GM12891 (cell line): ENCODE results near the gene UBR2.
A peak's percentile ranks its signal among the peaks of the same experiment; 100 is the strongest.
"Not testable (repeated sequence)": the region's sequence is repeated elsewhere in the genome, so short reads cannot be mapped to it uniquely, and the experiment has no call there.

ENCODE experiments used
- DNase-seq: peaks from one replicate; pipeline ENCODE4 v3.0.0; 2011; ENCODE audit warnings: low spot score; ENCODE audit not compliant: insufficient read length
- FAIRE-seq: peaks from 2 replicates; lab custom pipeline; 2011; peaks lifted over from hg19 to GRCh38; lab: Jason Lieb, UNC
- PAX5 ChIP-seq: IDR thresholded peaks from 2 replicates; pipeline ENCODE4 v1.6.1; 2011; ENCODE audit warnings: low read length, moderate library complexity, mild to moderate bottlenecking; ENCODE audit not compliant: insufficient read depth, severe bottlenecking
- POLR2A ChIP-seq: IDR thresholded peaks from 2 replicates; pipeline ENCODE4 v1.6.1; 2011; ENCODE audit warnings: low read depth, low read length, control low read depth
- POLR2AphosphoS5 ChIP-seq: IDR thresholded peaks from 2 replicates; pipeline ENCODE4 v1.6.1; 2011; ENCODE audit warnings: low read depth, low read length, control low read depth
- POU2F2 ChIP-seq: IDR thresholded peaks from 2 replicates; pipeline ENCODE4 v1.6.1; 2011; ENCODE audit warnings: low read depth, mild to moderate bottlenecking, control low read depth, low read length, moderate library complexity
- SPI1 ChIP-seq: IDR thresholded peaks from 2 replicates; pipeline ENCODE4 v1.6.1; 2011; ENCODE audit warnings: low read depth, low read length, control low read depth
- TAF1 ChIP-seq: IDR thresholded peaks from 2 replicates; pipeline ENCODE4 v1.6.1; 2011; ENCODE audit warnings: low read depth, low read length, control low read depth

UBR2 gene

DNA sequence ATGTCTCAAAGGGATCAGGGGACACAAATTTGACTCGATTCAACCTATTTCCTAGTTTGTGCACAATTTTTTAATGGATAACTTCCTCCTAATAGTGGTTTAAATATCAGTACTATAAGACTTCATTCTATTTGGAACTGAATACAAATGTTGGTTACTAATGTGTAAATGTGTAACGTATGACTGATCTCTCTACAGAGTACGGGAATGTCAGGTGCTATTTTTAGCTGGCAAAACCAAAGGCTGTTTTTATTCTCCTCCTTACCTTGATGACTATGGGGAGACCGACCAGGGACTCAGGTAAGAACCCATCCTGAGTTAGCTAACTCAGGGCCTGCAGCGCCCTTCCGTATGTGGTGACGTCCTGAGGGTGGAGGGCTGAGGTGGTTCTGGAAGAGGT lies 125.5 kb downstream of the UBR2 start:
- FAIRE-seq: no peak
- TF ChIP-seq TAF1: no peak
- TF ChIP-seq POLR2A: no peak
- no peak for DNase-seq

DNA sequence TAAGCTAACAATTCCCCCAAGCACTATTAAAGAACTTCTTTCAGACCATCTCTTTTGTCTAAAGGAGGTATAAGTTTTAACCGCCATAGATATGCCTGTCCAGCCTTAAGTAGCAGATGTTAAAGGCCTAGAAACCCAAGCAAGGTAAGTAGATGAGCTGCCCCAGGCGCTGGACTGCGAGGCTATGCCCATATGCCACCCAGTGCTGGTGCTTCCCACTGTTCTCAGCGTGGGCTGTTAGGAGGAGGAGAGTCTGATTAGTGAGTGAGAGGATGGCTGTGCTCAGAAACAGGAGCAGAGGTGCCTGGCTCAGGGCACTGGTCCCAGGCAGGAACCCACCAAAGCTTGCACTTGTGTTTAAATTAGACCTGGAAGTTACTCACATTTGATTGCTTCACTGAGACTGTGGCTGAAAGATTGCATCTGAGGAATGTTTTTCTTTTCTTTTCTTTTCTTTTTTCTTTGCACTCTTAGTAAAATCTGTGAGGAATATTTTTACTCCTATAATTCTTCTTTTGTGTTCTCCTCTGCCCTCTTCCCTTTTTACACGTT lies 126.4 kb downstream of the UBR2 start:
- FAIRE-seq (no peak), DNase-seq (no peak)
- TF ChIP-seq SPI1 (no peak), TAF1 (no peak), POU2F2 (no peak), POLR2A (no peak), PAX5 (no peak), POLR2AphosphoS5 (no peak)

DNA sequence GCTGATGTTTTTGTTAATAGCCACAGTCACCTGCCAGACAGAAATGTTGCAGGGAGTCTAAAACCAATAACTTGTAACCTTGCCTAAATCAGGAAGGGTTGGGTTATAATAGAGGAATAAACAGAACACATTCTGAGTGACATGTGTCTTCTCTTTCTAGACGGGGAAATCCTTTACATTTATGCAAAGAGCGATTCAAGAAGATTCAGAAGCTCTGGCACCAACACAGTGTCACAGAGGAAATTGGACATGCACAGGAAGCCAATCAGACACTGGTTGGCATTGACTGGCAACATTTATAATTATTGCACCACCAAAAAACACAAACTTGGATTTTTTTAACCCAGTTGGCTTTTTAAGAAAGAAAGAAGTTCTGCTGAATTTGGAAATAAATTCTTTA lies 127.0 kb downstream of the UBR2 start:
- FAIRE-seq: no peak
- no peak for DNase-seq
- TF ChIP-seq POLR2AphosphoS5: no peak
- TF ChIP-seq PAX5: no peak

GRCh38 chr6:42692137-42692911 lies 128.5 kb downstream of the UBR2 start:
- no peak for DNase-seq

GRCh38 chr6:42693725-42694323 lies 130.0 kb downstream of the UBR2 start:
- FAIRE-seq (no peak), DNase-seq (no peak)
- TF ChIP-seq POLR2A: no peak
- TF ChIP-seq SPI1: peak; percentile 53
- TF ChIP-seq POLR2AphosphoS5: no peak

More at GRCh38 chr6:42692137-42692911, 128.5 kb downstream of the UBR2 start:
- TF ChIP-seq TAF1 (no peak), POLR2A (no peak), SPI1 (no peak), PAX5 (no peak), POU2F2 (no peak), POLR2AphosphoS5 (no peak)
- FAIRE-seq: no peak

DNA sequence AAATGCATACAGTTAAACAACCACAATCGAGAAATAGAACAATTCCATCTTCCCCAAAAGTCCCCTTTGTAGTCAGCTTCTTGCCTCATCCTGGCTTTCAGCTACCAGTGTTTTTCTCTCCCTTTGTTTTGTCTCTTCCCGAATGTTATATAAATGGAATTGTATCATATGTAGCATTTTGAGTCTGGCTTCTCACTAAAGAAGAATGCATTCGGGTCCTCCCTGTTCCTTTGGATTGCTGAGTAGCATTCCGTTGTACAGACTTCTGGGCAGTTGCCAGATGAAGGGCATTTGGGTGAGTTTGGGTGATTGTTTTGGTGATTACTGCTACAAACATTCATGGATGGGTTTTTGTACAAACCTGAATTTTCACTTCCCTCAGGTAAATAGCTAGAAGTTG lies 130.8 kb downstream of the UBR2 start:
- FAIRE-seq (no peak), DNase-seq (no peak)
- no peak for TF ChIP-seq TAF1
- no peak for TF ChIP-seq PAX5
- TF ChIP-seq POU2F2: no peak
- TF ChIP-seq SPI1: no peak
- no peak for TF ChIP-seq POLR2A
- TF ChIP-seq POLR2AphosphoS5: no peak

GRCh38 chr6:42696526-42697267 lies 132.9 kb downstream of the UBR2 start:
- FAIRE-seq (no peak), DNase-seq (no peak)
- TF ChIP-seq TAF1 (no peak), POLR2AphosphoS5 (no peak), POLR2A (no peak), SPI1 (no peak), PAX5 (no peak), POU2F2 (no peak)

DNA sequence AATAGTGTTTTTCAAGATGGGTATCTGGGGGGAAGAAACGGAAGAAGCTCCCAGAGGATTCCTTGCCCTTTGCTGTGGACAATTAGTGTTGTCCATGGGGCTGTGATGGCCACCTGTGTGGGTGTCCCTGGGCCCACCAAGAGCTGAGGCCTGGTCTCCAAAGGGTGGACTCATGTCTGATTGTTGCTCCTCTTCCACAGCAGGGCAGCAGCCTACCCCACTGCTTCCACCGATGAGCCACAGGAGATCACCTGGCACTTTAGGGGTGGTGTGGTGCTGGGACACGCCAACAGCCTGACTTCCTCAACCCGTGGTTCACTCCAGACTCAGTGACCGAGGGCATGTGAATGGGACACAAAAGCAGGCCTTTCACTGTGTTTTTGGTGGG lies 133.4 kb downstream of the UBR2 start:
- DNase-seq (no peak), FAIRE-seq (no peak)
- no peak for TF ChIP-seq PAX5
- no peak for TF ChIP-seq POLR2A
- TF ChIP-seq POLR2AphosphoS5: no peak
- no peak for TF ChIP-seq TAF1
- TF ChIP-seq SPI1: no peak

GRCh38 chr6:42698217-42698616 lies 134.4 kb downstream of the UBR2 start:
- FAIRE-seq: no peak
- no peak for DNase-seq
- TF ChIP-seq SPI1: no peak
- no peak for TF ChIP-seq POLR2A
- TF ChIP-seq PAX5: no peak
- no peak for TF ChIP-seq TAF1
- TF ChIP-seq POLR2AphosphoS5: no peak
- no peak for TF ChIP-seq POU2F2

DNA sequence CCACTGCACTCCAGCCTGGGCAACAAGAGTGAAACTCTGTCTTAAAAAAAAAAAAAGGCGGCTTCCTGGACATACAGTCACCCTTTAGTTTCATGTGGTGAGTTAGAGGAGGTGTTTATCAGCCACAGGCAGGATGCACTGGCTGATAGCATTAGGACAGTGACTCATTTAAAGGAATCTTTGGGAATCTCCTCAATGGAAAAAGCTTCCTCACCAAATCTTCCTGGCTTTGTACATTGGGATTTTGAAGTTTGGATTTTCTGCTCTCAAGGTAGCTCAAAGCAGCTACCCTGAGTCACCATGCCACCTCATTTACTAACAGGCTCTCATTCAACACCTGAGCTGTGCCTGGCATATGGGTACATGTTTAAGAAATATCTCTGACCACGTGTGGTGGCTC lies 138.4 kb downstream of the UBR2 start:
- TF ChIP-seq PAX5: no peak
- DNase-seq (no peak), FAIRE-seq (no peak)

DNA sequence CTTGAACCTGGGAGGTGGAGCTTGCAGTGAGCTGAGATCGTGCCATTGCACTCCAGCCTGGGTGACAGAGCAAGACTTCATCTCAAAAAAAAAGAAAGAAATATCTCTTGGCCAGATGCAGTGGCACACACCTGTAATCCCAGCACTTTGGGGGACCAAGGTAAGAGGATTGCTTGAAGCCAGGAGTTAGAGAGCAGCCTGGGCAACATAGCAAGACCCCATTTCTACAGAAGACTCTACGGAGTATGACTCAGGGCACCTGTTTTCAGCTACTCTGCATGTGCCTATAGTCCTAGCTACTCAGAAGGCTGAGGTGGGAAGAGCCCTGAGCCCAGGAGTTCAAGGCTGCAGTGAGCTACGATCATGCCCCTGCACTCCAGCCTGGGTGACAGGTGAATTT lies 139.0 kb downstream of the UBR2 start:
- not testable (repeated sequence) for FAIRE-seq, DNase-seq
